Measurements from ENCODE around the gene TRPV3. TPM values are rescaled to one million over a fixed set of nuclear protein-coding genes. Genes with fewer than 3 reads are reported as not detected.

Gene TRPV3
- total RNA-seq, 1 experiment from 2014 or later, result 3.6 TPM

DNA sequence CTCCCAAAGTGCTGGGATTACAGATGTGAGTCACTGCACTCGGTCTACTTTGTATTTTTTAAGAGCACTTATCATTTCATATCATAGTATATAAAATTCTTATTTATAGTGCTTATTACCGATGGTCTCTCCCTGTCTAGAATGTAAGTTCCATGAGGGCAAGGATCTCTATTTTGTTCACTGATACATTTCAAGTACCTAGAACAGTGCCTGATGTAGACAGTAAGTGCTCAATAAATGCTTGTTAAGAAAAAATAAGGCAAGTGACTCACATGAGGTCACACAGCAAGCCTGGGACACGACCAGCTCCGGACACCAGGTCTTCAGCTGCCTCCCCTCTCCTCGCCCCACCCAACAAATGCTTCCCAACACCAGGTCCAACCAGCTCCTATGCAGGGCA, 23.9 kb downstream of the TRPV3 start:
- no peak for ATAC-seq
- no peak overlapping the region for H3K27ac ChIP-seq (ENCODE audit: low read length)
- H2AFZ ChIP-seq (ENCODE audit: low read length), result no peak overlapping the region
- CTCF ChIA-PET, result no interaction called here
- no peak for DNase-seq
- peaks cover 3% of the 10 kb centered on the region; the same call in 1 of the 2 replicates for H3K4me1 ChIP-seq (ENCODE audit: insufficient read depth, low read length)
- no TSS peak for BruUV-seq (replicated peaks)
- H3K27me3 ChIP-seq (ENCODE audit: low read length), result no peaks in the 10 kb centered on the region
- no peaks in the 10 kb centered on the region for H4K20me1 ChIP-seq (ENCODE audit: low read length)
- H3K9ac ChIP-seq (ENCODE audit: low read length), result no peak overlapping the region
- TF ChIP-seq EZH2phosphoT487 (IDR thresholded peaks at IDR 0.05; ENCODE audit: borderline replicate concordance, low read length) (no peak), EZH2 (IDR thresholded peaks at IDR 0.05; ENCODE audit: low read length, unreplicated experiment) (no peak)
- TF ChIP-seq, protein P1, sequence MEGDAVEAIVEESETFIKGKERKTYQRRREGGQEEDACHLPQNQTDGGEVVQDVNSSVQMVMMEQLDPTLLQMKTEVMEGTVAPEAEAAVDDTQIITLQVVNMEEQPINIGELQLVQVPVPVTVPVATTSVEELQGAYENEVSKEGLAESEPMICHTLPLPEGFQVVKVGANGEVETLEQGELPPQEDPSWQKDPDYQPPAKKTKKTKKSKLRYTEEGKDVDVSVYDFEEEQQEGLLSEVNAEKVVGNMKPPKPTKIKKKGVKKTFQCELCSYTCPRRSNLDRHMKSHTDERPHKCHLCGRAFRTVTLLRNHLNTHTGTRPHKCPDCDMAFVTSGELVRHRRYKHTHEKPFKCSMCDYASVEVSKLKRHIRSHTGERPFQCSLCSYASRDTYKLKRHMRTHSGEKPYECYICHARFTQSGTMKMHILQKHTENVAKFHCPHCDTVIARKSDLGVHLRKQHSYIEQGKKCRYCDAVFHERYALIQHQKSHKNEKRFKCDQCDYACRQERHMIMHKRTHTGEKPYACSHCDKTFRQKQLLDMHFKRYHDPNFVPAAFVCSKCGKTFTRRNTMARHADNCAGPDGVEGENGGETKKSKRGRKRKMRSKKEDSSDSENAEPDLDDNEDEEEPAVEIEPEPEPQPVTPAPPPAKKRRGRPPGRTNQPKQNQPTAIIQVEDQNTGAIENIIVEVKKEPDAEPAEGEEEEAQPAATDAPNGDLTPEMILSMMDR (conservative IDR thresholded peaks at IDR 0.05; ENCODE audit: low read depth, low read length), result no peak
- H3K36me3 ChIP-seq (ENCODE audit: low read depth, low read length), result no peaks in the 10 kb centered on the region
- no peaks in the 10 kb centered on the region for H3F3A ChIP-seq (ENCODE audit: low read length, unreplicated experiment)
- POLR2A ChIA-PET (ENCODE audit: unreplicated experiment), result no interaction called here
- intact Hi-C loops (cut with micrococcal nuclease), result no loop called here
- H3K9me3 ChIP-seq (ENCODE audit: low read length), result no peaks in the 10 kb centered on the region
- H3K4me2 ChIP-seq (ENCODE audit: low read length), result no peak overlapping the region
- no peak overlapping the region for H3K4me3 ChIP-seq (ENCODE audit: low read length)
- no peaks in the 10 kb centered on the region for H3K9me2 ChIP-seq (replicated peaks; ENCODE audit: low read length)
- H3K79me2 ChIP-seq (ENCODE audit: low read length), result no peaks in the 10 kb centered on the region

DNA sequence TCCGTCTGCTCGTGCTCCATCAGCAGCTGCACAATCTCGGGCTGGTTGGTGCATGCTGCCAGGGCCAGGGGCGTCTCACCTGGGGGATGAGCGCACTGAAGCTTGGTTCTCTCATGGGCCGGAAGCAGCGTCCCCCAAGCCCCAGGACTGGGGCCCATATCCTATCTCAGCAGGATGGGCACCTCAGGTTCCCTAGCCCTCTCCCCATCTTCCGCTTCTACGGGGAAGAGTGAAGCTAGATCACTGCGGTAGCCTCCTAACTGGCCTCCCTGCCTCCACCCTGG, 24.8 kb downstream of the TRPV3 start:
- H3K9me3 ChIP-seq (ENCODE audit: low read length), result no peaks in the 10 kb centered on the region
- intact Hi-C loops (cut with micrococcal nuclease), result no loop called here
- H2AFZ ChIP-seq (ENCODE audit: low read length), result no peak overlapping the region
- no peak for DNase-seq
- H3K36me3 ChIP-seq (ENCODE audit: low read depth, low read length), result no peaks in the 10 kb centered on the region
- ATAC-seq, result no peak
- BruUV-seq (replicated peaks), result no TSS peak
- H3K9me2 ChIP-seq (replicated peaks; ENCODE audit: low read length), result no peaks in the 10 kb centered on the region
- H3K27me3 ChIP-seq (ENCODE audit: low read length), result no peaks in the 10 kb centered on the region
- no peak overlapping the region for H3K9ac ChIP-seq (ENCODE audit: low read length)
- CTCF ChIA-PET, result no interaction called here
- H3K27ac ChIP-seq (ENCODE audit: low read length), result no peak overlapping the region
- no peaks in the 10 kb centered on the region for H3F3A ChIP-seq (ENCODE audit: low read length, unreplicated experiment)
- POLR2A ChIA-PET (ENCODE audit: unreplicated experiment), result no interaction called here
- H3K4me1 ChIP-seq (ENCODE audit: insufficient read depth, low read length), result peaks cover 3% of the 10 kb centered on the region; the same call in 1 of the 2 replicates
- no peak overlapping the region for H3K4me3 ChIP-seq (ENCODE audit: low read length)
- no peaks in the 10 kb centered on the region for H4K20me1 ChIP-seq (ENCODE audit: low read length)
- TF ChIP-seq EZH2 (IDR thresholded peaks at IDR 0.05; ENCODE audit: low read length, unreplicated experiment) (no peak), EZH2phosphoT487 (IDR thresholded peaks at IDR 0.05; ENCODE audit: borderline replicate concordance, low read length) (no peak)
- TF ChIP-seq, protein P1 (conservative IDR thresholded peaks at IDR 0.05; ENCODE audit: low read depth, low read length), result no peak
- no peaks in the 10 kb centered on the region for H3K79me2 ChIP-seq (ENCODE audit: low read length)
- H3K4me2 ChIP-seq (ENCODE audit: low read length), result no peak overlapping the region

DNA sequence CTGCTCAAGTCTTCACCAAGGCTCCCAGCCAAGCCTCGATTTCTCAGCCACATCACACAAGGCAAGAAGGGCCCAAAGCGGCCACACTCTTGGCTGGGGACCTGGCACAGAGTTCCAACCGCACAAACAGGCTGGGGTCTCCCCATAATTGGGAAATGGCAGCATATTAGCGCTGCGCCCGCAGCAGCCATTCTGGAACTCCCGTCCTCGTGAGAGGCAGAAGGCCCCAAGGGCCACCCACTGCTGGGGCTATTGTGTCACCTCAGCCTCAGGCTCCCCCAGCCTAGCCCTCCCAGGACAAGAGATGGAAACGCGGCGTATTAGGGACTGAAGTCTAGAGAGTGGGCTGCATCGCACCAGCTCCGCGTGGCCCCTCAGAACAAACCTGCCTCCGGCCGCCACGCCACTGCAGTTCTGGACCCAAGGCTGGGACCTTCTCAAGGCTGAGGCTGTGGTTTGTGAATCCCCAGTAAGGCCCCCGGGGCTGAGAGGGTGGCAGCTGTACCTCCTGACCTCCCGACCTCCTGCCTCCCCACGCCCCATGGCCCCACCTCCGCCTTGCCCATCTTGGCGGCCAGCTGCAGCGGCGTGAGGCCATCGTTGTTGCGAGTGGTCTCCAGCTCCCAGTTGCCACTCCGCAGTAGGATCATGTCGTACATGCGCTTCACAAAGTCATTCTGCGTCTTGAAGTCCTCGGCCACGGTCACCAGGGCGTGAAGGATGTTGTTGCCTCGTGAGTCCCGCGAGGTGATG, 25.3 kb downstream of the TRPV3 start:
- no TSS peak for BruUV-seq (replicated peaks)
- CTCF ChIA-PET, result no interaction called here
- H3F3A ChIP-seq (ENCODE audit: low read length, unreplicated experiment), result no peaks in the 10 kb centered on the region
- no peaks in the 10 kb centered on the region for H4K20me1 ChIP-seq (ENCODE audit: low read length)
- intact Hi-C loops (cut with micrococcal nuclease), result no loop called here
- POLR2A ChIA-PET (ENCODE audit: unreplicated experiment), result no interaction called here
- no peaks in the 10 kb centered on the region for H3K9me2 ChIP-seq (replicated peaks; ENCODE audit: low read length)
- H3K36me3 ChIP-seq (ENCODE audit: low read depth, low read length), result no peaks in the 10 kb centered on the region
- no peak overlapping the region for H3K9ac ChIP-seq (ENCODE audit: low read length)
- H3K4me1 ChIP-seq (ENCODE audit: insufficient read depth, low read length), result peaks cover 3% of the 10 kb centered on the region; the same call in 1 of the 2 replicates
- H3K9me3 ChIP-seq (ENCODE audit: low read length), result no peaks in the 10 kb centered on the region
- H3K27me3 ChIP-seq (ENCODE audit: low read length), result no peaks in the 10 kb centered on the region
- no peak overlapping the region for H3K27ac ChIP-seq (ENCODE audit: low read length)
- DNase-seq (no peak), ATAC-seq (no peak)
- no peaks in the 10 kb centered on the region for H3K79me2 ChIP-seq (ENCODE audit: low read length)
- H2AFZ ChIP-seq (ENCODE audit: low read length), result no peak overlapping the region
- TF ChIP-seq EZH2phosphoT487 (IDR thresholded peaks at IDR 0.05; ENCODE audit: borderline replicate concordance, low read length) (no peak), EZH2 (IDR thresholded peaks at IDR 0.05; ENCODE audit: low read length, unreplicated experiment) (no peak)
- TF ChIP-seq, protein P1 (conservative IDR thresholded peaks at IDR 0.05; ENCODE audit: low read depth, low read length), result no peak
- H3K4me3 ChIP-seq (ENCODE audit: low read length), result no peak overlapping the region
- no peak overlapping the region for H3K4me2 ChIP-seq (ENCODE audit: low read length)
